ENCODE data around the gene PACSIN2.
"Not testable (repeated sequence)": the region's sequence is repeated elsewhere in the genome, so short reads cannot be mapped to it uniquely, and the experiment has no call there.

PACSIN2 gene

DNA sequence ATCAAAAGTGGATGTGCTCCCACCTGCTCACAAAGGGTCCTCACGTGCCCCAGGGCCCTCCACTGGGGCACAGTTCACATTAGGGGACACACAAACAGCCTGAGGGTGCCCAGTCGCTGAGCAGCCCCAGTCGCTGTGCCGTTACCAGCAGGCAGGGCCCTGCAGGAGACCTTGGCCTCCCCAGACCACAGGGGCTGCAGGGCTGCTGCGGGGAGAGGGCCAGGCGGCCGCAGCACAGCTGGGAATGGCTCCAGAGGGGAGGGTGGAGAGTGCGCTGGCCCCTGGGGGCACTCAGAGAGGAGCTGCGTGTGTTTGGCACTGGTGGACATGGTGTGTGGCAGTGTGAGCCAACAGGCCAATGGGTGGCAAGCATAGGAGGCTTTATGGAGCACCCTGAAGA is 20.3 kb upstream of the PACSIN2 start:
- ChIA-PET POLR2A (no interaction called here), CTCF (interaction anchor here (1.0 to 1.5 kb wide), 2 partner anchors 51 to 97 kb away, joined by 3 to 7 read pairs; no protein-coding TSS in a partner anchor)
- no peak overlapping the region for H3K4me3 ChIP-seq (ENCODE audit: low read depth, low read length)
- no peak for DNase-seq (ENCODE audit: low read depth, low spot score)
- TF ChIP-seq, protein P1, sequence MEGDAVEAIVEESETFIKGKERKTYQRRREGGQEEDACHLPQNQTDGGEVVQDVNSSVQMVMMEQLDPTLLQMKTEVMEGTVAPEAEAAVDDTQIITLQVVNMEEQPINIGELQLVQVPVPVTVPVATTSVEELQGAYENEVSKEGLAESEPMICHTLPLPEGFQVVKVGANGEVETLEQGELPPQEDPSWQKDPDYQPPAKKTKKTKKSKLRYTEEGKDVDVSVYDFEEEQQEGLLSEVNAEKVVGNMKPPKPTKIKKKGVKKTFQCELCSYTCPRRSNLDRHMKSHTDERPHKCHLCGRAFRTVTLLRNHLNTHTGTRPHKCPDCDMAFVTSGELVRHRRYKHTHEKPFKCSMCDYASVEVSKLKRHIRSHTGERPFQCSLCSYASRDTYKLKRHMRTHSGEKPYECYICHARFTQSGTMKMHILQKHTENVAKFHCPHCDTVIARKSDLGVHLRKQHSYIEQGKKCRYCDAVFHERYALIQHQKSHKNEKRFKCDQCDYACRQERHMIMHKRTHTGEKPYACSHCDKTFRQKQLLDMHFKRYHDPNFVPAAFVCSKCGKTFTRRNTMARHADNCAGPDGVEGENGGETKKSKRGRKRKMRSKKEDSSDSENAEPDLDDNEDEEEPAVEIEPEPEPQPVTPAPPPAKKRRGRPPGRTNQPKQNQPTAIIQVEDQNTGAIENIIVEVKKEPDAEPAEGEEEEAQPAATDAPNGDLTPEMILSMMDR (IDR thresholded peaks at IDR 0.05; ENCODE audit: insufficient read depth, low read length, missing control alignments): no peak

DNA sequence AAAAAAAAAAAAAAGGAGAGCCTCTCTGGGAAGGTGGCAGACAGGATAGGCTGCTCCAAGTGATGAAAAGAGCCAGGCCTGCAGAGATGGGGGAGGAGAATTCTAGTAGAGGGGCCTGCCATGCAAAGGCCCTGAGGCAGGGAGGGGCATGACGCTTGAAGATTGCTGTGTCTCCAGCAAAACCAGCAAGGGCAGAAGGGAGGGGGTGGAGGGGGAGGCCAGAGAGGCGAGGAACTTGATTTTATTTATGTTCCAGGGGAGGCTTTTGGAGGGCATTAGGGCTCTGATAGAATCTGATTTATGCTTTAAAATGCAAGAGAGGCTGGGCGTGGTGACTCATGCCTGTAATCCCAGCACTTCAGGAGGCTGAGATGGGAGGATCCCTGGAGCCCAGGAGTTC is 16.7 kb upstream of the PACSIN2 start:
- POLR2A ChIA-PET: no interaction called here
- no peak overlapping the region for H3K4me3 ChIP-seq (ENCODE audit: low read depth, low read length)
- DNase-seq (ENCODE audit: low read depth, low spot score): no peak
- TF ChIP-seq, protein P1 (IDR thresholded peaks at IDR 0.05; ENCODE audit: insufficient read depth, low read length, missing control alignments): no peak
- CTCF ChIA-PET: no interaction called here

DNA sequence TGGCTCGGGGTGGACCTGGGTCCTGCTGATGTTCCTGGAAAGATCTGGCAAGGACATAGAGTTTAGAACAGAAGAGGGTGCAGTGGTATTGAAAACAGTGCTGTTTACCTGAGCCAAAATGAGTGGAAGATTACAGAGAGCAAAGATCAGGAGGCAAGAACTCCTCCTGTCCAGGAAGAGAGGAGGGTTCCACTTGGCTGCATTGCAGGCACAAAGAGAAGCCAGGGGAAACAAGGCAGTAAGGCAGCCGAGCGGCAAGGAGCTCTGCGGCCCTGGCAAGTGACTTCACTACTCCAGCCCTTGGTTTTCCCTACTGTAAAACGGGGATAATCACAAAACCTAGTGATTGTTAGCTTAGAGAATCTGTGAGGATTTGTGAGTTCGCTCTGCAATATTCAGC is 3.7 kb upstream of the PACSIN2 start:
- ChIA-PET POLR2A (no interaction called here), CTCF (no interaction called here)
- TF ChIP-seq, protein P1 (IDR thresholded peaks at IDR 0.05; ENCODE audit: insufficient read depth, low read length, missing control alignments): no peak
- DNase-seq (ENCODE audit: low read depth, low spot score): no peak
- H3K4me3 ChIP-seq (ENCODE audit: low read depth, low read length): no peak overlapping the region

DNA sequence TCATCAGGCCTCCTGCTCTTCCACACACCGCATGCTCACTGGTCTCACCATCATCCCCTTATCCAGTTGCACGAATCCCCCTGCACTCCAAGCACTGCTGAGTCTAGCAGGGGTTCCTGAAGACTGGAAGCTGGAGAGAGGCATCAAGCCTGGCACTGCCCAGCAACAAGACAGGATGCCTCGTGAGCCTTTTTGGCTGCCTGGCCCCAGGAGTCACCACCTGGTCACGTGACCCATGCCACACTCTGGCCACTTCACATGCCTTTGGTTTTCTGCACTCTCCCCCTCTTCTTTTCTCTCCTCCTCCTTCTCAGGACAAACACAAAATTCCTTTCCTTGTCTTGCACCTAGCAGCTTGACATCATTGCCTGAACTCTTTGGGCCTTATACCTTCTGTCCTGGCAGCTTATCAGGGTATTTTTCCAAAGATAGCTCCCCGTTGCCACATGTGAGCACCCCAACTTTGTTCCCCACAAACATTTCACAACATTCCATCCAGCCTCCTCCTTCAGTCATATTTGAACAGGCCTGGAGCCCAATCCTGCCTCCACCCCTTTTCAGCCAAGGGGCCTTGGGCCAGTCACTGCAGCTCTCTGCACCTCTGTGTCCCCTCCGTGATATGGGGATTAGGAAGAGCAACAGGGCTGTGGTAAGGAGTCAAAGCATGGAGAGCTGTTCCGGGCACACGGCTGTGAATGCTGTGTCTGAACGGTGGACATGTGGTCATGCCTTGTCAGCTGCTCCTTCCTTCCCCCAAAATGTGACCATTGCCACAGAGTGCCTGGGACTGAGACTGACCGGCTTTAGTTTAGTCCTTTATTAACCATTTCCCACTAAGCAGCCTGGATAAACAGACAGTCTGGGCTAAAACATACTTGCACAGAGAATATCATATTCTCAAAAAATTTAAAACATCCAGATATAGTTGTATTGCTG is 2.8 kb upstream of the PACSIN2 start:
- ChIA-PET POLR2A (no interaction called here), CTCF (interaction anchor here (1.0 kb wide), 1 partner anchor 15 kb away, joined by 4 read pairs; no protein-coding TSS in a partner anchor)
- TF ChIP-seq, protein P1 (IDR thresholded peaks at IDR 0.05; ENCODE audit: insufficient read depth, low read length, missing control alignments): no peak
- no peak overlapping the region for H3K4me3 ChIP-seq (ENCODE audit: low read depth, low read length)
- no peak for DNase-seq (ENCODE audit: low read depth, low spot score)

DNA sequence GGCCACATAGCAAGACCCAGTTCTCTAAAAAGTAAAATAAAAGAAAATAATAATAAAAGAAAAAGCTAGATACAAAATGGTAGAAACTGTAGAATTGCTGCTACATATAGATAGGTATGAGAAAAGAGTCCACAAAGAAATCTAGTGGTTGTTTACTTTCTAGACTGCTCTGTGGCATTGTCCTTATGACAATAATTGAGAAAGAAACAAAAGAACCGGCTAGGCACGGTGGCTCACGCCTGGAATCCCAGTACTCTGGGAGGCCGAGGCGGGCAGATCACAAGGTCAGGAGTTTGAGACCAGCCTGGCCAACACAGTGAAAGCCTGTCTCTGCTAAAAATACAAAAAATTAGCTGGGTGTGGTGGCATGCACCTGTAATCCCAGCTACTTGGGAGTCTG is 1.2 kb upstream of the PACSIN2 start:
- not testable (repeated sequence) for H3K4me3 ChIP-seq (ENCODE audit: low read depth, low read length); DNase-seq (ENCODE audit: low read depth, low spot score)
- POLR2A ChIA-PET: interaction anchor here (0.9 to 4.2 kb wide), 4 partner anchors 9 to 26 kb away, joined by 3 to 46 read pairs (median 4); no protein-coding TSS in a partner anchor
- CTCF ChIA-PET: interaction anchor here (1.1 kb wide), 1 partner anchor 17 kb away, joined by 3 read pairs; no protein-coding TSS in a partner anchor

DNA sequence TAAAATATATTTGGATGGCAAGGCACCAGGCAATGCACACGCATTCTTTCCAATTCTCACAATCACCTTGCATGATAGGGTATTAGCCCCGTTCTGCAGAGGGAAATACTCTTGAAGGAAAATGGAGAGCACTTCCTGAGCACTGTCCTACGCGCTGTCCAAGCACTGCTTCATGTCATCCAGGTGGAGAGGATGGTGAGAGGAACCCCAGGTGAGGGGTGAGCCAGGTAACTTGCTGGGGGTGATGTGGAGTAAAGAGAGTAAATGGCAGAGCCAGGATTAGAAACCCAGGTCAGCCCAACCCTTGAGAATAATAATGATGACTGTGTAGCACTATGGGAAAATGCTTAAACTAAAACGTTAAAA is 711 bp upstream of the PACSIN2 start:
- no peak for DNase-seq (ENCODE audit: low read depth, low spot score)
- CTCF ChIA-PET: interaction anchor here (1.1 kb wide), 1 partner anchor 18 kb away, joined by 3 read pairs; no protein-coding TSS in a partner anchor
- TF ChIP-seq, protein P1 (IDR thresholded peaks at IDR 0.05; ENCODE audit: insufficient read depth, low read length, missing control alignments): no peak
- POLR2A ChIA-PET: interaction anchor here (0.6 to 4.2 kb wide), 12 partner anchors 8 to 160 kb away, joined by 3 to 46 read pairs (median 4); no protein-coding TSS in a partner anchor
- peak overlapping the region; percentile 61 for H3K4me3 ChIP-seq (ENCODE audit: low read depth, low read length)
